ENCODE data around the gene WNK4. TPM values are rescaled to one million over a fixed set of nuclear protein-coding genes. Genes with fewer than 3 reads are reported as not detected.
A peak's percentile ranks its signal among the peaks of the same experiment; 100 is the strongest.
"Not testable (repeated sequence)": the region's sequence is repeated elsewhere in the genome, so short reads cannot be mapped to it uniquely, and the experiment has no call there.

Gene WNK4
- total and polyA plus RNA-seq, 9 of the 15 experiments (the other 6 are each of a cell fraction or from before 2014, with no cell fraction given) = 0.32 to 25.8 (median 4.5) TPM

DNA sequence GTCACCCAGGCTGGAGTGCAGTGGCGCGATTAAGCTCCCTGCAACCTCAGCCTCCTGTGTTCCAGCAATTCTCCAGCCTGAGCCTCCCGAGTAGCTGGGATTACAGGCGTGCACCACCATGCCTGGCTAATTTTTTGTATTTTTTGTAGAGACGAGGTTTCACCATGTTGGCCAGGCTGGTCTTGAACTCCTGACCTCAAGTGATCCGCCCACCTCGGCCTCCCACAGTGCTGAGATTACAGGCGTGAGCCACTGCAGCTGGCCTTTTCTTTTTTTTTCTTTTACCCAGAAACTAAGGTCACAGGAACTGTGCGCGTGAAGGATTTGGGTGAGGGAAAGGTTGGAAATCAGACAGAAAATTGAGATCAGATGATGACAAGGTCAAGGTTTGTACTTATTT, 10.4 kb upstream of the WNK4 start:
- CTCF ChIA-PET (ENCODE audit: low intra/inter-chr PET ratio); ATAC-seq; in situ Hi-C loops (cut with MboI): not testable (repeated sequence)

More for the DNA sequence above, 10.4 kb upstream of the WNK4 start:
- intact Hi-C loops (cut with micrococcal nuclease); H3K9me3 ChIP-seq (replicated peaks; ENCODE audit: control insufficient read depth, insufficient read depth, low read depth, low read length); H3K27ac ChIP-seq (ENCODE audit: extremely low read depth, low read depth, low read length); H2AFZ ChIP-seq (ENCODE audit: low read depth, low read length); H3K9ac ChIP-seq (ENCODE audit: insufficient read depth in 1 of 2, low read depth in 2 of 2, low read length in 2 of 2); H3K4me3 ChIP-seq; BruUV-seq (replicated peaks); H4K20me1 ChIP-seq (replicated peaks; ENCODE audit: control insufficient read depth, insufficient read depth, low read length); FAIRE-seq; H3K4me2 ChIP-seq (ENCODE audit: insufficient read depth, low read length); H3K9me1 ChIP-seq (ENCODE audit: control insufficient read depth, insufficient read depth, low read length); H3K27me3 ChIP-seq (ENCODE audit: control insufficient read depth in 2 of 2, insufficient read depth in 2 of 2, low read length in 2 of 2); DNase-seq (ENCODE audit: extremely low read depth in 1 of 4, low spot score in 3 of 4); H3K36me3 ChIP-seq (ENCODE audit: control insufficient read depth, insufficient read depth, low read length): not testable (repeated sequence)
- Histone ChIP-seq H3K4me1 (replicated peaks in 1 of 2; ENCODE audit: control insufficient read depth in 2 of 2, insufficient read depth in 2 of 2, low read length in 2 of 2) (peaks cover 19 to 20% of the 10 kb centered on the region in 2 experiments), H3K79me2 (ENCODE audit: control insufficient read depth, insufficient read depth, low read length) (peaks cover 17% of the 10 kb centered on the region)
- TF ChIP-seq KDM1A (IDR thresholded peaks at IDR 0.05) (peak; percentile 66 to 71; a peak in 3 of 4 replicates), CBFA2T3 (IDR thresholded peaks at IDR 0.05) (peak; percentile 47; the same call in 1 of the 2 replicates), ZBTB11 (CRISPR knock-in tag; IDR thresholded peaks at IDR 0.05) (0 out of 6 replicates have a peak, but pooled peaks of 1 of the 3 experiments have one; percentile 28), EGR1 (conservative IDR thresholded peaks at IDR 0.05) (peak; percentile 70), CBFA2T2 (conservative IDR thresholded peaks at IDR 0.05) (0 out of 2 replicates have a peak, but pooled peaks have one; percentile 22)
- WGBS (ENCODE audit: insufficient coverage, low coverage, missing lambda C conversion rate) = 33% methylated on average over 10 of the region's 10 CpGs
- POLR2A ChIA-PET = interaction anchor here (0.5 to 0.7 kb wide), 5 partner anchors 9 to 226 kb away, joined by 3 read pairs; no protein-coding TSS in a partner anchor

All from K562 (cell line).